ENCODE results near the gene FAM9C.
"Not testable (repeated sequence)": the region's sequence is repeated elsewhere in the genome, so short reads cannot be mapped to it uniquely, and the experiment has no call there.

FAM9C gene

DNA sequence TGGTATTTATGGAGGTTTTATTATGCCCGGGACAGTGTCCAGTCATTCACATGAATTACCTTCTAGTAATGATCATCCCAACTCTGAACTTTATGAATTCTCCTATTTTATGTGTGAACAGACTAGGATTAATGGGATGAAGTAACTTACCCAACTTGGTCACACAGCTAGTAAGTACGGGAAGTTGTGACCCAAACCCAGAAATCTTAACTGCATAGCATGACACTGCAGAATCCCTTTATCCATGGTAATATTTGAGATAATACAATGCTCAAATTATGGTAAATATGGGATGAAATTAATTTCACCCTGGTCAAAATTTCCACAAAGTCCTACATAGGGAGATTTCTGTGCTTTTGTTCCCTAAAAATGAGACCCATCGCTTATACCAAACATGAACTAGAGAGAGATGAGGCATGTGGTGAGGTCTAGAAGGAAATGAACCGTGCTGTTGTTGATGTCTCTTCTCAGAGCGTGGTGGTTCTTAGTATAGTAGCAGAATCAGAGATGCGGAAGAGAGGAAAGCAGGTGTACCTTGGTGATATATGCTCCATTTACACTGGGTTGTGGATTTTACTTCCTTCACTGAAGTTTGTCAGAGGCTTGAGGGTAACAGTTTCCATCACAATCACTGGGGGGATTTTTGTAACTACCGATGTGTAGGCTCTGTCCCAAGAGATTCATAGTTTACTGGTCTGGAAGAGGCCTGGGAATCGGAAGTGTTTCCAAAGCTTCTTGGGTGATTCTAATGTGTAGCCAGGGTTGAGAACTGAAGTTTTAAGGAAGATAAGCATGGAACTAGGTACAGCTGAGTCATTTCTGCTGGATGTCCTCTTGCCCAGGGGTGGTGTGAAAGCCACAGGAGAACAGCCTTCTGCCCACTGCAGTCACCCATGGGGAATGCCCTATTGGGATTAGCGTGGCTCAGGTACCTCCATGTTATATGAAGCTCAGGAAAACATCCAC is 30.2 kb upstream of the FAM9C start:
- no peak for DNase-seq

DNA sequence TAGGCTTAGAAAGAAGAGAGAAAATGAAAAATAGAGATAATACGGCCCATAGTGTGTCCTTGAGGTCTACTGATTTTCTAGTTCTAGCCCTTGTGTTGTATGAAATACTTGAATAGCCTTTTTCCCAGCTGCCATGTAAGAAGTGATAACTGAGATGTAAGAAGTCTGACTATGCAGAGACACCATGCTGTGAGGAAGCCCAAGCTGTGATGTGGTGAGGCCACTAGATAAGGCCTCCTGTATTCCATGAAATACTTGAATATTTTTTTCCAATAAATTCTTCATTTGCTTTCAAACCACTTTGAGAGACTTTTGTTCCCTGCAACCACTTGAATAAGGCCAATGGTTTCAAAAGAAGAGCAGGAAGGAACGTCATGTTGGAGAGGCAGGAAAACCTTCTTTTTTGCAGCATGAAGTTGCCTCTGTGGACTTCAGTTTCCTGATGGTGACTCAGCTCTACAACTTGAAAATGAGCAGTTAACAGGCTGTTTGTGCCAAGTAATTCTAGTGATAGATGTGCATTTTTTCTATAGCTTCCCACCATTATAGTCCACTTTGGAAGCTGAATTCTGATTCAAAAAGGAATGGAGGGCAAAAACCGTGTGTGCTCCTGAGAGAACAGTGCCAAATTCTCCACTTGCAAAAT is 25.5 kb upstream of the FAM9C start:
- no peak for DNase-seq

DNA sequence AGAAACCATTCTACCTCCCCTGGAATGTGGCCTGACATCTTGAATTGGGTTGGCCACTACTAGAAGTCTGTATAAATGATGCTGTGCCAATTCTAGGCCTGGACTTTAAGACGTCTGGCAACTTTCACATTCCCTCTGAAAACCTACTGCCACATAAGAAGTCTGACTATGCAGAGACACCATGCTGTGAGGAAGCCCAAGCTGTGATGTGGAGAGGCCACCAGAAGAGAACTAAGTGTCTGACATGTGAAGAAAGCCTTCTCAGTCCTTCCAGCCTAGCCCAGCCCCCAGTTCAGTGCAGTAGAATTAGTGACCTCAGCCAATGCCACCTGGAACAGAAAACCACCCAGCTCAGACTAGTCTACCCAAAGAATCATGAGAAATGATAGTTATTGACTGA is 24.2 kb upstream of the FAM9C start:
- DNase-seq = no peak

DNA sequence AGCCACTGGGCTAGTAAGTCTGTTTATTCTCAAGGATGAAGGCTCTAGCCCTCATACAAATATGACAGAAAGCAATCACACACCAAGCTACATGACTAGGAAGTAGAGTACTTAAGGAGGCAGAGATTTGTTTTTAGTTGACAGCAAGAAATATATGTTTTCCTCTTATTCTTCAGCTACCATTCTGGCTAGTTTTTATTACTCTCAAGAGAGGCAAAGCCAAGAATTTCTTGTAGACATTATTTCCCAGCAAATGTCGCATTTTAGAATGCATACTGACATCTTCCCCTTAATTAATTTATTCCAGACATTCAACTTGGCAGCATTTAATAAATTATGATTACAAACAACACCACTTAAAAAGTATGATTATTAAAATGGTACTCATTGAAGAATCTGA is 23.4 kb upstream of the FAM9C start:
- DNase-seq = no peak

DNA sequence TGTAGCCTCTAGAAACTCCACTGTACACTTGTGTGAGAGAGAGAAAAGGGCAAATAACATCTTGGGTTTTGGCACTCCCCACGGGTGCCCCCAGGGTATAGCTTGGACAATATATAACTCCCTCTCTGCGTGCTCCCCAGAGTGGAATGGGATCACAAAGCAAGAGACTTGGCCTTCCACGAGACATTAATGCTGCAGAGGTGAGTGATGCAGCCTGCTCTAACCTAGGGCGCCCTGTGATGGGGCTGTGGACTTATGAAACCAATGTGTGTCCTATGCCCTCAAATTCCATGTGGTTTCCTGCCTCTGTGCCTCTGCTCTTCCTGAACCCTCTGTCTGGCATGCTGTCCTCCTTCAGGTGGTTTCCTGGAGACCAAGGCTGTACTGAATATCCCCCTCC is 22.0 kb upstream of the FAM9C start:
- DNase-seq = no peak

DNA sequence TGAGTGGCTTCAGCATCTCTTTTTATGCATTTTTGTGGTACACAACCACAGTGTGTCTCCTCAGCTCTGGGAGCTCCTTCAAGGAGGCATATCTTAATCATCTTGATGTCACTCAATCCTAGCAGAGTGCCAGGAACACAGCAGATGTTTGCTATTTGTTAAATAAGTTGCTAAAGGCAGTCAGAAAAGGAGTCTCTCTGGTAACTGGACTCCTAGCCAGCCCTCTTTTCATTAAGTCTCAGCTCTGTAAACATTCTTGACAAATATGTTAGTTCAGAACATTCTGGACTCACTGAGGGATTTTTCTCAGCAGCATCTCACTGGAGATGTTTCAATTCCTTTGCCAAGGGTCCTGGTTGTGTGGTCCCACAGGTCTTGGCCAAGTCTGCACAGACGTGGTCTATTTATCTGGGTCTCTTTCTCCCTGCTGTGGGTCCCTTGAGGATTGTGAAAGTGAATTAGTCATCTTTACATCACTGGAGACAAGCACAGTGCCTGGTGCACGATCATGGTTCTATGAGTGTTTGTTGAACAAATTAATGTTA is 20.3 kb upstream of the FAM9C start:
- DNase-seq = no peak

DNA sequence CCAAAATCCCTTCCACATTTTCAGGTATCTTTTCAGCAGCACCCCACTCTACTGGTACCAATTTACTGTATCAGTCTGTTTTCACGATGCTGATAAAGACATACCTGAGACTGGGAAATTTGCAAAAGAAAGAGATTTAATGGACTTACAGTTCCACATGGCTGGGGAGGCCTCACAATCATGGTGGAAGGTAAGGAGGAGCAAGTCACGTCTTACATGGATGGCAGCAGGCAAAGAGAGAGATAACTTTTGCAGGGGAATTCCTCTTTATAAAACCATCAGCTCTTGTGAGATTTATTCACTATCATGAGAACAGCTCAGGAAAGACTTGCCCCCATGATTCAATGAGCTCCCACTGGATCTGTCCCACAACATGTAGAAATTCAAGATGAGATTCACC is 18.7 kb upstream of the FAM9C start:
- not testable (repeated sequence) for DNase-seq

DNA sequence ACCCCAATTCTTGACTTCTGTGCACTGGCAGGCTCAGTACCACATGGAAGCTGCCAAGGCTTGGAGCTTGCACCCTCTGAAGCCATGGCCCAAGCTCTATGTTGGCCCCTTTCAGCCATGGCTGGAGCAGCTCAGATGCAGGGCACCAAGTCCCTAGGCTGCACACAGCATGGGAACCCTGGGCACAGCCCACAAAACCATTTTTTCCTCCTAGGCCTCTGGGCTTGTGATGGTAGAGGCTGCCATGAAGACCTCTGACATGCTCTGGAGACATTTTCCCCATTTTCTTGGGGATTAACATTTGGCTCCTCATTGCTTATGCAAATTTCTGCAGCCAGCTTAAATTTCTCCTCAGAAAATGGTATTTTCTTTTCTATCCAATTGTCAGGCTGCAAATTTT is 17.9 kb upstream of the FAM9C start:
- DNase-seq = not testable (repeated sequence)

DNA sequence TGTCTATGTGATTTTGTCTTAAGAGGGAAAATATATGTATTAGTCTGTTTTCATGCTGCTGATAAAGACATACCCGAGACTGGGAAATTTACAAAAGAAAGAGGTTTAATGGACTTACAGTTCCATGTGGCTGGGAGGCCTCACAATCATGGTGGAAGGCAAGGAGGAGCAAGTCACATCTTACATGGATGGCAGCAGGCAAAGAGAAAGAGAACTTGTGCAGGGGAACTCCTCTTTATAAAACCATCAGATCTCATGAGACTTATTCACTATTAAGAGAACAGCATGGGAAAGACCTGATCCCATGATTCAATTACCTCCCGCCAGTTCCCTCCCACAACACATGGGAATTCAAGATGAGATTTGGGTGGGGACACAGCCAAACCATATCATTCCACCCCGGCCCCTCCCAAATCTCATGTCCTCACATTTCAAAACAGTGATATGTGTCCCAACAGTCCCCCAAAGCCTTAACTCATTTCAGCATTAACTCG is 16.8 kb upstream of the FAM9C start:
- not testable (repeated sequence) for DNase-seq

DNA sequence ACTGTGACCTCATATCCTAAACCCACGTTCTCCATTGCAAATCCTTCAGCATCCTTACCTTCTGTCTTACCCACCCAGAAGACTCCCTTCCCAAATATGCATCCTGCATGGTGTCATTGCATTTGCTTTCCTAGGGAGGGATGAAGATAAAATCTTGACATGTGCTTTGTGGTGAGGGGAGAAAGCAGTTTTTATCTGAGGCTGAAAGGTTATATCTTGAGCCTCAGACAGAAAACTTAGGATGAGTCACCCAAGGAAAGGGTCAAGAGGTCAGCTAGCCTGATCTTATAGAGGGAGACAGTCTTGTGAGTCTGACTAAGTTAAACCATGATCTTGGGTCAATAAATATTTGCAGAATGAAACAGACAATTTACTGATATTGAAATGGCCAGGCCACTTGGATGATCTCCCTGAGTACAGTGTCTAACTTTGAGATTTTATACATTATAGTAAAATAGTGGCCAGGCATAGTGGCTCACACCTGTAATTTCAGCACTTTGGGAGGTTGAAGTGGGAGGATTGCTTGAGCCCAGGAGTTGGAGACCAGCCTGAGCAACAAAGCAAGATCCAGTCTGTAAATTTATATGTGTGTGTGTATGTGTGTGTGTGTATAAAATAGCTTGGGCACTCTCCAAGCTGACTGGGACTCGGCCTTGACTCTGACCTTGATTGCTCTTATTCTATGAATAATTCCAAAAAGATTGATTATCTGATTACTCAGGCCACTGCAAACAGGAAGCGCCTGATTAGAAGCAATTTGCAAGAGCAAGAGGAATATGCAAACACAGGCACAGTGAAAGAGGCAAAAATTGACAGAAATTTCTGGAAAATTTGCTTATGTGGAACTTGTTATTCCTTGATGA is 15.4 kb upstream of the FAM9C start:
- DNase-seq = no peak

DNA sequence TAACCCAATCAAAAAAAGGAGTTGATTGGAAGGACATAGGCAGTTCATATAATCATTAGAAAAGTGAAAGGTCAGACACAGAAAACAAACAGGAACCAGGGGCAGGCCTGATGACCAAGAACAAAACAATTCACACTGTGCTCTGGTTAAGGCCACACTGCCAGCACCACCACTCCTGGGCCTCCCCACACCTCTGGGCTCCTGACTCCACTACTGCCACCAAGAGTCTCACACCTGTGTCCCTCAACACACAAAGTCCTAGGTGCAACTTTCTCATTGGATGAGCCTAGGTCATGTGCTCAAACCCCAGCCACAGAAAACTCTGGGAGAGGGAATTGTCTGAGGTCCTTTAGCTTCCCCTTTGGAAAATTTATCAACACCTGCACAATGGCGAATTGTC is 11.1 kb upstream of the FAM9C start:
- DNase-seq = no peak

DNA sequence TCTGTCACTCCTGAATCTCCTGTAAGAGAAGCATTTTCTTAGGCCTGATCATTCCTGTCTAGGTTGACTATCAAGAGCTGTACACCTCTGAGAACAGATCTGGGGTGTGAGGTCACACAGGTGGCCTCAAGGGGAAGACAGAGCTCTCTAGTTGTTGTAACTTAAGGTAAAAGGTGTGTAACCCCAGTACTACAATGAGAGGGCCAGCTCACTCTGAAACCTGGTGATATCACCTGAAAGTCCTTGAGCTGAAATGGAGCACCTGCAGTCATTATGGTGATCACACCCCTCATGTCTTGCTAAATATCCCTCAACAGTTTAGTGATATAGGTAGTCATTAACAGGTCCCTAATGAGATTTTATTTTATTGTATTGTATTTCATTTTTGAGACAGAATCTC is 8.8 kb upstream of the FAM9C start:
- no peak for DNase-seq

DNA sequence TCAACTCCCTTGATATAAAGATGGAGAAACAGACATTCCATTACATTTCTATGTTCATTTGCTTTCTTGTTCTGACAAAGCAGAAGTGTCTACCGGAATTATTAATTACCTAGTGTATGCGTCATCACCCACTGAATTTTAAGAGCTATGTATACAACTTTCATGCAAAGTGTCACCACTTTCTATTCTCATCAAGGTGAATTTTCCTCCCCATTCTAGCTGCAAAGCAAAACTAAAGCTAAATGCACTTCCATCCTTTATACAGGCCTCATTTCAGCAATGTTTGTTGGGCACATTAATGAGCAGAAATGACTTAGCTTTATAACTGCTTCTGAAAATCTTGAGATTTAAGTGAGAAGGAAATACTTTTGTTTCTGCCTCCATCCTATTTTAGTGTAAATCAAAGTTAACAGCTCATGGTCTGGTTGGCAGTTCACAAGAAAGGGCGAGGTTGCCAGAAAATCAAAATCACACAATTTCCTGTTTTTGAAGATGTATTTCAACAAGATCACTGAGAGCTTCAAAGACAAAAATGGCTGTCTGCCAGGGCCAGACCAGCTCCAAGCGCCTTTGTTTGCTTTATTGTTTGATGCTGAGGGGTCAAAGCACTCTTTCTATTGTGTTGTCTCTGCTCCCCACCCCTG is 7.2 kb upstream of the FAM9C start:
- no peak for DNase-seq

DNA sequence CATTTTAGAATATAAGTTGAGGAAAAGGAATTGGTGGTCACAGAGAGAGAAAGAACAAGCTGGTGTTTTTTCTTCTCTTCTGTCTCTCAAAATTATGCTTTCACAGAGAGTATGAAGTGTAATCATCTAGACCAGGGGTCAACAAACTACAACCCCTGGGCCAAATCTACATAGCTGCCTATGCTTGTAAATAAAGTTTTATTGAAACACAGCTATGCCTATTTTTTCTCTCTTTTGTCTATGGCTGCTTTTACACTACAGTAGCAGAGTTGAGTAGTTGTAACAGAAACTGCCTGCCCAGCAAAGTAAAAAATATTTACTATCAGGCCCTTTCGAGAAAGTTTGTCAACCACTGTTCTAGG is 6.7 kb upstream of the FAM9C start:
- no peak for DNase-seq

DNA sequence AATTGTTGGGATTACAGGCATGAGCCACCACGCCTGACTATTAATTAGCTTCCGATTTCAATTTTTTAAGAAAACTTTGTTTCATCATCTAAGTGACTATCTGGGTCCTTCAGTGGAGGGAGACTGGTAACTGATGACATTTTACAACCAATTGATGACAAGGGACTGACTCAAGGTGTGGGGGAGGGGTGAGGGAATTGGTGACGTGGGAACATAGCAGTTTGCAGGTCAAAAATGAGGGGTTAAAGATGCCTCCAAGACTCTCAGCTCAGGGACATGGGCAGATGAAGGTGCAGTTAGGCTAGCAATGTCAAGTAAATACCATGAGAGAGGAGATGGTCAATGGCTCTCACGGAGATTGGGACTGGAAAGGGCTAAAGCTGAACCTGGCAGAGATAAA is 5.7 kb upstream of the FAM9C start:
- DNase-seq = no peak

DNA sequence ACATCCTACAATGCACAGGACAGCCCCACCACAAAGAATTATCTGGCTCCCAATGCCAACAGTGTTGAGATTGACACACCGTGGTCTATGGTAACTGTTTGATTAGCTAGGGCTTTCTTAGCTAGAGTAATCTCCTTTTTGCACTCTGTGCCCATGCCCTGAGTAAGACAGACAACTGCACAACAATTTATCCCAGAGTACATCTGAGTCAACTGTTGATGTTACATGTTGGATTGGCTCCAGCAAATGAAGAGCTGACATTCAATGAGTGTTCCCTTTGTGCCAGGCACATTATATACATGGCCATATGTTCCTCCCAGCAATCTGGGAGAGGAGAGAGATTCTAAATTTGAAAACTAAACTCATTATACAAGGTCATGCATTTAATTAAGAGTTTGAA is 3.9 kb upstream of the FAM9C start:
- DNase-seq = no peak

DNA sequence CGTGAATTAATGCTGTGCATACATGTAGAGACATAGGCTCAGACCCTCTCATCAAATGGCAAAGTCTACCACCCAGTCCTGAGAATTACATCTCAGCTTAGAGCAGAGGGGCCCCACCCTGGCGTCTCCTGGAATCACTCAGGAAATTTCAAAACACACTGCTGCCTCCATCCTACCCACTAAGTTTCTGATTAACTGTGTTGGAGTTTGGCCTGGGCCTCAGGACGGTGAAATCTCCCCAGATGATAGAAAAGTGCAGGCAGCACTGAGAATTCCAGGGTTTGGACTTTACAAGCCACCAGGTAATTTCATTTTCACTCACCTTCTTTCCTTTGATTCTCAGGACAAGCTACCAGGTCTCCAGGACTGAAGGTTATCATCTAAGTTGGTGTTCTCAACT is 3.3 kb upstream of the FAM9C start:
- DNase-seq = no peak

DNA sequence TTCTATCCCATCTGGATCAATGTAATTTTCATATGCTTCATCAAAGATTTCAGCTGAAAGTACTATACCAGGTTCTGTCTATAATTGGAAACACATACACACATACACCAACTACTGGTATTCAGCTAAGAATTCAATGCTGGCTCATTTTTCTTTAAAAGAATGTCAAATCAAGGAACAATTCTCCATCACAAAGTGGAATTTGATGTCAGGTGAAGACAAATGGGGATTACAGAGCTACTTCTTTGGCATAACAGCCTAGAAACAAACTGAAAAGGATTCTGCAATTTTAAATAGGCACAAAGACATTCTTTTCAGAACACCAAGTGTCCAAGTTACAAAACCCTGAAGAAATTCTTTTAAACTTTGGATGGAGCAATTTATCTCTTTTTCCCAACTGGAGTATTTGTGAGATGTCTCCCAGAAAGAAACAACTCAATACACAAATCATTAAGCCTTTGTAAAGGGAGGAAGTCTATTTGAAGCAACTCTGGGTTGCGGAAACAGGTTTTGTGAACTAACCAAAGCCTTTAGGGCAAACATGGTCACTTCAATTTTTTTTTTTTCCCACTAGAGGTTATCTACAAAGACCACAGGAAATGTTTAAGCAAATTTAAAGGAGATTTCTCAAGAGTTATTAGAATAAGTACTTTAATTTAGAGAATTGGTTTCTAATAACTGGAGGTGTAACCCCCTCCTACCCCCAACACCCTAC is 1.9 kb upstream of the FAM9C start:
- DNase-seq = no peak

DNA sequence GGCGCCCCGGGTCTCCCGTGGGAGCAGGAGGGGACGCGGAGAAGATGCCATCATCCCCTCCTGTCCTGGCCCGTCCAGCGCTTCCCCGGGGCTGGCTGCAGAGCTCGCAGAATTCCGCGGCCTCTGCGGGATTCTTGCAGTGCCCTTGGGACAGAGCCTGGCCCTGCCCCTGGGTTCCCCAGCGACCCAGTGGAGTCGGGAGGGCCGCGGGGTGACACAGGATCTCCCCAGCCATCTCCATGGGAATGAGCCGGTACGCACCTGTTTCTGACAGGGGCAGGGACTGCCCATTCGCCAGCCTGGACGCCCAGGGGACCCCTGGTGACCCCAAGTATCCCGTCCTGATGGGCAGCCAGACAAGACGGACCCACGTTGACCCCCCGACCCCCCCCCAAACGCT is 482 bp downstream of the FAM9C start:
- no peak for DNase-seq

DNA sequence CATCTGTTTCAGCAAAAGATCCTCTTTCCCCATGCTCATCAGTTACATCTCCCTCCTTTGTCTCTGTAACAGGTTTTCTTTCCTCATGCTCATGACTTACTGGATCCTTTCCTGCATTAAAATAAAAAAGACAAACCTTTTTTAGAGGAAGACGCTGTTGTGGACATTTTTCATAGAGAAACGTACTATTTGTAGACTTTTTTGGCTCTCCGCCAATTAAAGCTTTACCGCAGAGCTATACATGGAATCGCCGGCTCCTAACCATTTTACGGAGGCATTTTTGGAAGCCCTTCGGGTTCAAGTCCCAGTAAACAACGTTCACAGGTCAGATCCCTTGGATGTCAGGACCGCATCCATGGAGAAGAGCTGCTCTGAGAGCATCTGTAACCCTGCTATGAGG is 1.3 kb downstream of the FAM9C start:
- no peak for DNase-seq

DNA sequence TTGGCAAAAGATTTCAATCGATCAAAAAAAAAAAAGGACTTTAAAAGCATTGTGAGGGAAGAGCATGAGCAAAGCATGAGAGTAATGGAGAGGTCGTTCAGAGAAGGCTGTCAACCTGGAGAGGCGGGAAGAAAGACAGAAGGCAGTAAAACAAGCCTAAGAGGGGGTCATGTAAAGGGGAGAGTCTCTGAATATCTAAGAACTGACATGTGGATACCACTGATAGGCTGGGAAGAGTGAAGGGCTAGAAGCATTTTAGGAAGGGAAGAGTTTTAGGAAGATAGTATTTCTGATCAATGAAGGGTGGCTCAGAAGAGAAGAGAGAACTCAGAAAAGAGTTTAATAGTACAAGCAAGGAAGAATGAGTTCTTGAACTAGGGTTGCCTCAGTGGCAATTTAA is 7.5 kb downstream of the FAM9C start:
- no peak for DNase-seq

DNA sequence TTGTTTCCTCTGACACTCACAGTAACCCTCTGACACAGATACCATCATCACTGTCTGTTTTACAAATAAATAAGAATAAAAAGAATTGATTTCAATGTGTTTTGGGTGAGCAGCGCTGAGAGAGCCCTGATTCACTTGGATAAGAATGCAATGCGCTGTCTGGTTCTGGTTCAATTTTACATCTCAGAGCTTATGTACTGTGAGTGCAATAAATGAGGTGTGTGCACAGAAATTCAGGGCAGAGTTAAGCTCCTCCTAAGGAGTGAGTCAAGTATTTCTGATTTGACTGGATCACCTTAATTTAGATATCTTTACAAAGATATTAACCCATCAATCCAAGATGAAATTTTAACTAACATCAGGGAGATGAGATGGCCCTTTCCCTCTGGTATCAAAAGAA is 11.2 kb downstream of the FAM9C start:
- no peak for DNase-seq
